GM12801 (cell line): ENCODE measurements around the gene ARID1B.

ENCODE experiments used
- TF ChIP-seq, protein P1 (sequence below): IDR thresholded peaks from one replicate; pipeline ENCODE4 v1.5.1; 2011; ENCODE audit warnings: control low read depth; ENCODE audit not compliant: insufficient read length; ENCODE audit errors: extremely low read depth

The ARID1B gene

DNA sequence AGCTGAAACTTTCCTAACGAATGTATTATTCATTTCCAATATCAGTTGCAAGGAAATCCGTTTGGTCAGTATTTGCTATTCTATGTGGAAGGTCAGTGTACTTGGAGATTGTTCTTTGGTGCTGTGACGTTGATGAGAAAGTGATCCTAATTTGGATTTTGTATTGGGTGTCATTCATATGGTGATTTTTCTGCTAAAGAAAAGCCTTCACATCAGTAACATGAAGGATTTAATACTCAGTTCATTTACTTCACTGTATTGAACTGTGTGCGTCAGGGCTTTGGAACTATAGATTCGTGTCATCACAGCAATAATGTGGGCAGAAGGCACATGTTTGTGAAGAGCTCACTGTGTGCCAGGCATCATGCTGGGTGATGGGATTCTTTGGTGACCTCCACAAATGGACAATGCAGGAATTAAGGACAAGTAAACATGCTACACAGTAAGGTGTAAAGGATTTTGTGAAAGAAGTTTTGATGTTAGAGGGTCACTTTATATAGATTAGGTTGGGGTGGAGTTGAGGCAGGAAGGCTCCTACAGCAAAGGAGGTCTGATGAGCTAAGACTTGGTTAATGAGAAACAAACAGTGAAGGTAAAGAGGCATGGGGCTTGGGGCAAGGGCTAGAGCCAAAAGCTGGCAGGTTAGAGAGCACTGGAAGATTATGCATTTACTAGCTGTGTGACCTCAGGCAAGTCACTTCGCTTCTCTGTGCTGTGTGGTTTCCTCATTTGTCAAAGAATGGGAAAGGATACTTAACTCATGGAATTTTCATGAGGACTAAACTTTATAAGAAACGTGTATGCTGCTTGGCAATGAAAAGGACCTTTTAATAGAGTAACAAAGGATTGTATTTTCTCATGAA is 12.1 kb downstream of the ARID1B start:
- TF ChIP-seq, protein P1, sequence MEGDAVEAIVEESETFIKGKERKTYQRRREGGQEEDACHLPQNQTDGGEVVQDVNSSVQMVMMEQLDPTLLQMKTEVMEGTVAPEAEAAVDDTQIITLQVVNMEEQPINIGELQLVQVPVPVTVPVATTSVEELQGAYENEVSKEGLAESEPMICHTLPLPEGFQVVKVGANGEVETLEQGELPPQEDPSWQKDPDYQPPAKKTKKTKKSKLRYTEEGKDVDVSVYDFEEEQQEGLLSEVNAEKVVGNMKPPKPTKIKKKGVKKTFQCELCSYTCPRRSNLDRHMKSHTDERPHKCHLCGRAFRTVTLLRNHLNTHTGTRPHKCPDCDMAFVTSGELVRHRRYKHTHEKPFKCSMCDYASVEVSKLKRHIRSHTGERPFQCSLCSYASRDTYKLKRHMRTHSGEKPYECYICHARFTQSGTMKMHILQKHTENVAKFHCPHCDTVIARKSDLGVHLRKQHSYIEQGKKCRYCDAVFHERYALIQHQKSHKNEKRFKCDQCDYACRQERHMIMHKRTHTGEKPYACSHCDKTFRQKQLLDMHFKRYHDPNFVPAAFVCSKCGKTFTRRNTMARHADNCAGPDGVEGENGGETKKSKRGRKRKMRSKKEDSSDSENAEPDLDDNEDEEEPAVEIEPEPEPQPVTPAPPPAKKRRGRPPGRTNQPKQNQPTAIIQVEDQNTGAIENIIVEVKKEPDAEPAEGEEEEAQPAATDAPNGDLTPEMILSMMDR = no peak

DNA sequence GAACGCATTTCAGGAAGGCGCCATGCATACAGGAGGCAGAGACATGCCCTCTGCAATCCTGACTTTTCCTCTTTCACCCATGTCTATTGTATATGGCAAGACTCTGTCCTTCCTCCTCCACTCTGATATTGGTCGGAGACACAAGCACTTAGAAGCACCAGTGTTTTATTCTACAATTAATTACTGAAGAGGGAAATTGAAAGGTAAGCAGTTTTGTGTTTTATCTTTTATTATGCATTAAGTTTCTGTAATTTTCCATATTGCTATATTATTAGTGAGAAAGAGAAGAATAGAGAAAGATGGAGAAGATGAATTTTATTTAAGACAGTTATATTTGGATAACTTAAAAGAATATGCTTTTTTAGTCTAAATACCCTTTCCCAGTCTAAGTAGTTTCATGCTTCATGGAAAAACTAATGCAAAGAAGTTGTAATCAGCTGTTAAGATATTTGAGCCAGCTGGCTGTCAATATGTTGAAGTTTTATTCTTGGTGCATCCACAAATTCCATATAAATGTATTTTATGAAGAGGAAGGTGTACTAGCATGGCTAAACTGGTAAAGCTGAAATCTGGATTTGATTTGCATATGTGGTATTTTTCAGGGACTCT is 13.6 kb downstream of the ARID1B start:
- TF ChIP-seq, protein P1 = no peak

DNA sequence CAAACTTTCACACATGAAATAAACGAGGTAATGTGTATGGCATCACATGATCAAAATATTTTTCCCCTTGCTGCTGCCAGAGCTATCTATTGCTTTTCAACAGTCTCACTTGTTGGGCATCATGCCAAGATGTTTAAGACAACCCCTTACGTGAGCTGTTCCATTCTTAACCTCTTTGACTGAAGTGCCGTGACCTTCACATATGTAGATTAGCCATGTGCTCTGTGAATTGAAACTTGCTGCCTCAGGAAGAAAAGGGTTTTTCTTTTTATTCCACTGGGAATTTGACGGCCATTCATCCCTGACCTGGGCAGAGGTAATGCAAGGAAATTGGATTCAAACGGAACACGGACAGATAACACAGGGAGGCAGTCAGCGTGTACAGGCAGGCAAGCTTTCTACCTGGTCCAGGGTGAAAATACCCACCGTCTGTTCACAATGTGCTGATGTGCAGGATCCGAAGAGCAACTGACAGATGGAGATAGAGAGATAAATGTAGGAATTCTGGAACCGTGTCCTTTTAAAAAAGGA is 14.2 kb downstream of the ARID1B start:
- TF ChIP-seq, protein P1 = no peak

DNA sequence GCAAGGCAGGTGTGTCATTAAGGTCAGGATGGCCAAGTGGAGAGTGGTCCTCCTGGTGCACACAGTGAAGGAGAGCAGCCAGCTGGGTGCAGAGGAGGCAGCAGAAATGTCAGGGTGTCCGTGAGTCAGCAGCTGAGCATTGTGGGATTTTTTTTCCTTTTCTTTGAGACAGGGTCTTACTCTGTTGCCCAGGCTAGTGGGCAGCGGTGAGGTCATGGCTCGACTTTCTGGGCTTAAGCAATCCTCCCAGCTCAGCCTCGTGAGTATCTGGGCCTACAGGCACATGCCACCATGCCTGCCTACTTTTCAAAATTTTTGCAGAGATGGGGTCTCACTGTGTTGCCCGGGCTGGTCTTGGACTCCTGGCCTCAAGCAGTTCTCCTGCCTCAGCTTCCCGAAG is 16.0 kb downstream of the ARID1B start:
- TF ChIP-seq, protein P1 = no peak

DNA sequence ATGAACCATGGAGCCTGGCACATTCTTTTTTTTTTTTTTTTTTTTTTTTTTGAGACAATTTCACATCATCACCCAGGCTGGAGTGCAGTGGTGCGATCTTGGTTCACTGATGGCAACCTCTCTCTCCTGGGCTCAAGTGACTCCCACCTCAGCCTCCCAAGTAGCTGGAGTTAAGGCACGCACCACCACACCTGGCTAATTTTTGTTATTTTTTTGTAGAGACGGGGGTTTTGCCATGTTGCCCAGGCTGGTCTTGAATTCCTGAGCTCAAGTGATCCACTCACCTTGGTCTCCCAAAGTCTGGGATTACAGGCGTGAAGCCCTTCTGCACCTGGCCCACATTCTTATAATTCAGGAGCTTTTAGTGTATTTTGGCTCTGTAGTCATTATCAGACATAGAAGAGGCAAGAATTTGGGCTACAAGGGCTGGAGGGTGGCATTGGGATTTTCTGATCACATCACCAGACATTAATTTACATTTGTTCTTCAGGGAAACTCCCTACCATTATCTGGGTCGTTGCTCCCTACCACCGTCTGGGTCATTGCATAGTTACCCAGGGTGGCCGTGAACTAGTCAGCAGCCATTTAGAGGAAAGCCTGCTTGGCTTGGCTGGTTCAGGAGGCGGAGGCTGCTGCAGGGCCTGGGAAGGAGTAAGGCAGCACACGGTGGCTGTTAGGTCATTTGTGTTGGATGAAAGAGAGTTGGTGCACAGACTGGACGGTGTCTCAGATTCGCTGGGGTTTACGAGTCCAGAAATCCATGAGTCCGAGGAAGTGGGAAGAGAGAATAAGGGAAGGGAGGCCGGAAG is 17.6 kb downstream of the ARID1B start:
- TF ChIP-seq, protein P1 = no peak

DNA sequence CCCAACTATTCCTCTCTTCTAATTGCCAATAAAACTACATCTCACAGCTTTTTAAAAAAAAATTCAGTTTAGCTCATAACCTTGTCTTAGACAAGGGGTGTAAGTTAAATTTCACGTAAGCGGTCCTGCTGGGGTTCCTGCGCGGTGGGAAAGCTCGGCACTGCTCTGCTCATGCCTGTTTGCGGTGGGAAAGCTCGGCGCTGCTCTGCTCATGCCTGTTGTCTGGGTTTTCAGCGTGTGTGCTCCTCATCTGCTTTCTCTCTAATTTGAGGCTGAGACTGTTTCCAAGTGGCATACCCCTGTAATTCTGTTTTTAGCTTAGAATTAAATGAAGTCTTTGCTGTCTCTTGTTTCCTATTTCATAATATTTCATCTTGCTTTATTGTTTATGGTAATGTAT is 18.6 kb downstream of the ARID1B start:
- TF ChIP-seq, protein P1 = no peak

DNA sequence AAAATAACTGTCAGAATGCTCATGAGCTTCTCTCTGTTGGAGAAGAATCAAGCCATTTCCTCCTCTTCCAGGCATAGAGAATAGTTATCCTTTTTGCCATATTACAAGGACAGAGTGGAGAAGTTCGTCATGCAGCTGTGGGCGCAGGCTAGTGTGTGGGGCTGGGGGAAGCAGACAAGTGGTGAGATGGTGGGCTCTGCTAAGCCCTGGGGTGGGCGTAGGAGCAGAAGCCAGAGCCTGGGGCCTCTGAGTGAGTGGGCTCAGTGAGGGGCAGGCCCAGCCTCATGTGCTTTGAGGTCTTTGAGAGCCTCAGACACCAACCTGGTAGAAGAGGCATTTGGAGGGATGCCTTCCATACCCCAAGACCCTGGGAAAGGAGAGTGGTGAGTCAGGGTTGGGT is 19.4 kb downstream of the ARID1B start:
- TF ChIP-seq, protein P1 = no peak
